PC-3 (cell line): ENCODE data around the gene SAA1. TPM values are rescaled to one million over a fixed set of nuclear protein-coding genes. Genes with fewer than 3 reads are reported as not detected.
"Not testable (repeated sequence)": the region's sequence is repeated elsewhere in the genome, so short reads cannot be mapped to it uniquely, and the experiment has no call there.

ENCODE experiments used
- ATAC-seq: fragments of 200-7000 bp; cut with Tn5 transposase; 2 replicates; pipeline ENCODE4 v1.9.1; 2020; ENCODE audit warnings: mild to moderate bottlenecking, moderate library complexity
- BruUV-seq: library from RNA; stranded (reverse); fragments of 400-500 nt; replicated peaks from 2 replicates; lab custom pipeline; 2021; lab: Mats Ljungman, UMichigan
- CTCF ChIA-PET: fragments of 300-600 bp; sonication (Branson Sonifier 250); formaldehyde crosslinking; loops from one replicate; lab custom pipeline; 2022; ENCODE audit warnings: antibody characterized with exemption; lab: Charles Lee
- POLR2A ChIA-PET: fragments of 300-600 bp; sonication (Branson Sonifier 250); formaldehyde crosslinking; loops from one replicate; lab custom pipeline; 2022; ENCODE audit warnings: antibody characterized with exemption; ENCODE audit not compliant: unreplicated experiment; lab: Charles Lee
- DNase-seq: peaks from one replicate; pipeline ENCODE4 v3.0.0-alpha.2; 2015
- H2AFZ ChIP-seq: fragments of 300-600 bp; sonication (generic); 2 replicates; pipeline ENCODE4 v1.6.0; 2016; ENCODE audit warnings: antibody characterized with exemption, low read length
- H3F3A ChIP-seq: fragments of 300-600 bp; sonication (generic); one replicate; pipeline ENCODE4 v1.6.0; 2017; ENCODE audit warnings: antibody characterized with exemption, low read length, control low read depth, mild to moderate bottlenecking; ENCODE audit not compliant: unreplicated experiment
- H3K27ac ChIP-seq: fragments of 300-600 bp; sonication (generic); 2 replicates; pipeline ENCODE4 v1.5.1; 2016; ENCODE audit warnings: mild to moderate bottlenecking, low read length
- H3K27me3 ChIP-seq: fragments of 300-600 bp; sonication (generic); 2 replicates; pipeline ENCODE4 v1.6.1; 2016; ENCODE audit warnings: low read length, mixed read lengths
- H3K36me3 ChIP-seq: fragments of 300-600 bp; sonication (generic); 2 replicates; pipeline ENCODE4 v1.6.1; 2016; ENCODE audit warnings: low read depth, mixed run types, low read length, mixed read lengths
- H3K4me1 ChIP-seq: fragments of 300-600 bp; sonication (generic); 2 replicates; pipeline ENCODE4 v1.5.1; 2016; ENCODE audit warnings: low read length; ENCODE audit not compliant: insufficient read depth
- H3K4me2 ChIP-seq: fragments of 300-600 bp; sonication (generic); 2 replicates; pipeline ENCODE4 v1.6.0; 2016; ENCODE audit warnings: low read length
- H3K4me3 ChIP-seq: fragments of 300-600 bp; sonication (generic); 2 replicates; pipeline ENCODE4 v1.5.1; 2016; ENCODE audit warnings: mild to moderate bottlenecking, low read length, mixed read lengths
- H3K79me2 ChIP-seq: fragments of 300-600 bp; sonication (generic); 2 replicates; pipeline ENCODE4 v1.6.1; 2017; ENCODE audit warnings: low read length, mixed read lengths
- H3K9ac ChIP-seq: fragments of 300-600 bp; sonication (generic); 2 replicates; pipeline ENCODE4 v1.6.0; 2016; ENCODE audit warnings: mild to moderate bottlenecking, low read length
- H3K9me2 ChIP-seq: fragments of 300-600 bp; sonication (generic); replicated peaks from 2 replicates; pipeline ENCODE4 v1.6.1; 2016; ENCODE audit warnings: mixed run types, low read length, mixed read lengths
- H3K9me3 ChIP-seq: fragments of 300-600 bp; sonication (generic); 2 replicates; pipeline ENCODE4 v1.6.1; 2016; ENCODE audit warnings: low read length, mixed read lengths
- H4K20me1 ChIP-seq: fragments of 300-600 bp; sonication (generic); 2 replicates; pipeline ENCODE4 v1.6.1; 2016; ENCODE audit warnings: low read length, mixed read lengths
- EZH2 ChIP-seq: fragments of 300-600 bp; sonication (generic); IDR thresholded peaks from one replicate; pipeline ENCODE4 v1.6.1; 2017; ENCODE audit warnings: antibody characterized with exemption, mild to moderate bottlenecking, low read length; ENCODE audit not compliant: unreplicated experiment
- EZH2phosphoT487 ChIP-seq: fragments of 300-600 bp; sonication (generic); IDR thresholded peaks from 2 replicates; pipeline ENCODE4 v1.6.1; 2018; ENCODE audit warnings: mild to moderate bottlenecking, antibody characterized with exemption, low read length, borderline replicate concordance
- intact Hi-C: fragments of 100-400 bp; cut with micrococcal nuclease; formaldehyde crosslinking; loops from 2 replicates; pipeline ENCODE4 v1.9.0; 2023
- total RNA-seq: library from RNA; depleted of rRNA; stranded (reverse); fragments of >200 nt; gene quantifications from 2 replicates; pipeline ENCODE4 v1.2.3, GENCODE V29; 2014
- TF ChIP-seq, protein P1 (sequence below): fragments of 300-600 bp; sonication (generic); conservative IDR thresholded peaks from 2 replicates; pipeline ENCODE4 v1.5.1; 2017; ENCODE audit warnings: antibody characterized with exemption, low read depth, mild to moderate bottlenecking, low read length

Gene SAA1
- total RNA-seq, 1 experiment from 2014 or later, result not detected

DNA sequence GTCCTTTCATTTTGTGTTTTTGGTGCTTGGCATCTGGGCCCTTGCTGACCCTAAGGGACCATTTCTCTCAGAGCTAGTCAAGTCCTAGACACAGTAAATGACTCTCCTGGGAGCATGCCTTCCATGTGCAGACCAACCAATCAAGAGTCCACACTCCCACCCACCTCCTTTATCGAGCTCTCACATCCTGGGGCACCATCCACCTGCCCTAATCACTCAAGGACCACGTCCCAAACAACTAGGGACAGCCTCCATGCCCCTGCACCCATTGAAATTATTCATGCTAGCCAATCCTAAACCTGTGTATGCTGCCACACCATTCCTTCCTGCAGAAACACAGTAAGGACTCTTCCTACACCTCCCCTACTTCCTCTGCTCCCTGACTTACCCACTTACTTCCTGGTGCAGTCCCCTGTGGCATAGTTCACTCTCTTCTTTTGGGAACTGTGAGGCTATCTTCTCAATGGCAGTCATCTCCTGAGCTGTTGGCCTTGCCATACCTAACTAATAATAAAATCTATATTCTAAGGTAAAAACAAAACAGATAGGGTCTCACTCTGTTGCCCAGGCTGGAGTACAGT, 11.2 kb upstream of the SAA1 start:
- H3K4me3 ChIP-seq, result no peak overlapping the region
- DNase-seq, result no peak
- no peak overlapping the region for H2AFZ ChIP-seq
- no peaks in the 10 kb centered on the region for H3K79me2 ChIP-seq
- H3K36me3 ChIP-seq, result no peaks in the 10 kb centered on the region
- no peak for ATAC-seq
- ChIA-PET CTCF (no interaction called here), POLR2A (no interaction called here)
- H3F3A ChIP-seq, result no peaks in the 10 kb centered on the region
- BruUV-seq, result no TSS peak
- H3K4me1 ChIP-seq, result no peaks in the 10 kb centered on the region
- peaks cover 14% of the 10 kb centered on the region for H3K27me3 ChIP-seq
- no peaks in the 10 kb centered on the region for H3K9me3 ChIP-seq
- no peak overlapping the region for H3K9ac ChIP-seq
- H4K20me1 ChIP-seq, result no peaks in the 10 kb centered on the region
- intact Hi-C loops, result no loop called here
- H3K9me2 ChIP-seq, result no peaks in the 10 kb centered on the region
- H3K4me2 ChIP-seq, result no peak overlapping the region
- TF ChIP-seq EZH2phosphoT487 (no peak), EZH2 (no peak)
- TF ChIP-seq, protein P1, sequence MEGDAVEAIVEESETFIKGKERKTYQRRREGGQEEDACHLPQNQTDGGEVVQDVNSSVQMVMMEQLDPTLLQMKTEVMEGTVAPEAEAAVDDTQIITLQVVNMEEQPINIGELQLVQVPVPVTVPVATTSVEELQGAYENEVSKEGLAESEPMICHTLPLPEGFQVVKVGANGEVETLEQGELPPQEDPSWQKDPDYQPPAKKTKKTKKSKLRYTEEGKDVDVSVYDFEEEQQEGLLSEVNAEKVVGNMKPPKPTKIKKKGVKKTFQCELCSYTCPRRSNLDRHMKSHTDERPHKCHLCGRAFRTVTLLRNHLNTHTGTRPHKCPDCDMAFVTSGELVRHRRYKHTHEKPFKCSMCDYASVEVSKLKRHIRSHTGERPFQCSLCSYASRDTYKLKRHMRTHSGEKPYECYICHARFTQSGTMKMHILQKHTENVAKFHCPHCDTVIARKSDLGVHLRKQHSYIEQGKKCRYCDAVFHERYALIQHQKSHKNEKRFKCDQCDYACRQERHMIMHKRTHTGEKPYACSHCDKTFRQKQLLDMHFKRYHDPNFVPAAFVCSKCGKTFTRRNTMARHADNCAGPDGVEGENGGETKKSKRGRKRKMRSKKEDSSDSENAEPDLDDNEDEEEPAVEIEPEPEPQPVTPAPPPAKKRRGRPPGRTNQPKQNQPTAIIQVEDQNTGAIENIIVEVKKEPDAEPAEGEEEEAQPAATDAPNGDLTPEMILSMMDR, result no peak
- H3K27ac ChIP-seq, result no peak overlapping the region

DNA sequence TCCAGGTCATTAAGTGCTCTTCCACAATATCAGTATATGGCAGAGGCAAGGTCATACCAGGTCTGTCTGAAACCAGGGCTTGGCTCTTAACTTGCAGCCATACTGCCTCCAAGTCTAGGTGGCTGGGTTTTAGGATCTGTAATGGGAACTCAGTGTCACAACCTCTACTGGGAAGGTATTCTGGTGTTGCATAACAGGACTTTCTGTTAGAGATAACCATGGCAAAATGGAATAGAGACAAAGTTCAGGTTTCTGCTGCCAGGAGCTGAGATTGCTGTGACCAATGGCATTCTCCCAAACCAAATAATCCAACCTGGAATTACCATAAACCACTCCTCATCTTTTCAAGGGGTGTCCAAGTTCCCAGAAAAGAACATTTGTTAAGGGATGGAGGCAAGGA, 6.8 kb upstream of the SAA1 start:
- H3K4me1 ChIP-seq, result no peaks in the 10 kb centered on the region
- H2AFZ ChIP-seq, result no peak overlapping the region
- intact Hi-C loops, result no loop called here
- POLR2A ChIA-PET, result no interaction called here
- no peaks in the 10 kb centered on the region for H3F3A ChIP-seq
- H4K20me1 ChIP-seq, result no peaks in the 10 kb centered on the region
- no peak overlapping the region for H3K4me2 ChIP-seq
- H3K27ac ChIP-seq, result no peak overlapping the region
- DNase-seq (no peak), ATAC-seq (no peak)
- TF ChIP-seq EZH2 (no peak), EZH2phosphoT487 (no peak)
- TF ChIP-seq, protein P1, result no peak
- no peaks in the 10 kb centered on the region for H3K36me3 ChIP-seq
- no peaks in the 10 kb centered on the region for H3K9me2 ChIP-seq
- H3K4me3 ChIP-seq, result no peak overlapping the region
- CTCF ChIA-PET, result no interaction called here
- no TSS peak for BruUV-seq
- no peaks in the 10 kb centered on the region for H3K79me2 ChIP-seq
- peaks cover 19% of the 10 kb centered on the region for H3K27me3 ChIP-seq
- H3K9ac ChIP-seq, result no peak overlapping the region
- H3K9me3 ChIP-seq, result no peaks in the 10 kb centered on the region

DNA sequence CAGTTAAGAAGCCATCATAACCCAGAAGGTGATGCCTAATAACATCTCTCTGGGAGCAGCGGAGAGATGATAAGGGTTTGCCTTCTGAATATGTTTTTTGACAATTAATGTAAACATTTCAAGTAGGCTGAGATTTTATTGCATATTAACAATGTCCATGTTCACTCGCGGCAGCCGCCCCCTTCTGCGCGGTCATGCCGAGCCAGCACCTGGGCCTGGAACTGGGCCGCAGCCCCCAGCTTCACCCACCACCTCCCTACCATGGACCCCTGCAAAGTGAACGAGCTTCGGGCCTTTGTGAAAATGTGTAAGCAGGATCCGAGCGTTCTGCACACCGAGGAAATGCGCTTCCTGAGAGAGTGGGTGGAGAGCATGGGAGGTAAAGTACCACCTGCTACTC, 4.3 kb upstream of the SAA1 start:
- H3K79me2 ChIP-seq, result no peaks in the 10 kb centered on the region
- no peaks in the 10 kb centered on the region for H3K9me2 ChIP-seq
- H2AFZ ChIP-seq, result no peak overlapping the region
- intact Hi-C loops, result no loop called here
- H3K4me1 ChIP-seq, result no peaks in the 10 kb centered on the region
- no TSS peak for BruUV-seq
- H3K27ac ChIP-seq, result no peak overlapping the region
- H3K27me3 ChIP-seq, result peaks cover 17% of the 10 kb centered on the region
- ATAC-seq, result no peak
- no peak for DNase-seq
- POLR2A ChIA-PET, result no interaction called here
- H3K36me3 ChIP-seq, result no peaks in the 10 kb centered on the region
- no peaks in the 10 kb centered on the region for H3F3A ChIP-seq
- no peaks in the 10 kb centered on the region for H4K20me1 ChIP-seq
- no peak overlapping the region for H3K9ac ChIP-seq
- H3K4me3 ChIP-seq, result no peak overlapping the region
- no peaks in the 10 kb centered on the region for H3K9me3 ChIP-seq
- no peak overlapping the region for H3K4me2 ChIP-seq
- CTCF ChIA-PET, result no interaction called here
- TF ChIP-seq, protein P1, result no peak
- TF ChIP-seq EZH2phosphoT487, result no peak

DNA sequence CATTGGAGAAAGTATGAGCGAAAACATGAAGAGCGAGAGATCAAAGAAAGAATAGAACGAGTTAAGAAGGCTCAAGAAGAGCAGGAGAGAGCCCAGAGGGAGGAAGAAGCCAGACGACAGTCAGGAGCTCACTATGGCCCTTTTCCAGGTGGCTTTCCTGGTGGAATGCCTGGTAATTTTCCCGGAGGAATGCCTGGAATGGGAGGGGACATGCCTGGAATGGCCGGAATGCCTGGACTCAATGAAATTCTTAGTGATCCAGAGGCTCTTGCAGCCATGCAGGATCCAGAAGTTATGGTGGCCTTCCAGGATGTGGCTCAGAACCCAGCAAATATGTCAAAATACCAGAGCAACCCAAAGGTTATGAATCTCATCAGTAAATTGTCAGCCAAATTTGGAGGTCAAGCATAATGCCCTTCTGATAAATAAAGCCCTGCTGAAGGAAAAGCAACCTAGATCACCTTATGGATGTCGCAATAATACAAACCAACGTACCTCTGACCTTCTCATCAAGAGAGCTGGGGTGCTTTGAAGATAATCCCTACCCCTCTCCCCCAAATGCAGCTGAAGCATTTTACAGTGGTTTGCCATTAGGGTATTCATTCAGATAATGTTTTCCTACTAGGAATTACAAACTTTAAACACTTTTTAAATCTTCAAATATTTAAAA, 3.2 kb upstream of the SAA1 start:
- H3F3A ChIP-seq, H3K36me3 ChIP-seq, H2AFZ ChIP-seq, H3K27ac ChIP-seq, H3K4me2 ChIP-seq, BruUV-seq, H3K4me1 ChIP-seq, H3K79me2 ChIP-seq, H3K4me3 ChIP-seq, DNase-seq, H4K20me1 ChIP-seq, intact Hi-C loops, CTCF ChIA-PET, H3K9ac ChIP-seq, ATAC-seq, H3K9me2 ChIP-seq, POLR2A ChIA-PET, H3K9me3 ChIP-seq: not testable (repeated sequence)
- H3K27me3 ChIP-seq, result peaks cover 15% of the 10 kb centered on the region
